Thyroid gland (tissue), 4 donors: ENCODE data around the gene PIP4K2A. TPM values are rescaled to one million over a fixed set of nuclear protein-coding genes. Genes with fewer than 3 reads are reported as not detected.
"Not testable (repeated sequence)": the region's sequence is repeated elsewhere in the genome, so short reads cannot be mapped to it uniquely, and the experiment has no call there.

Experiments
- DNase-seq, 2 donors: peaks; one replicate each; pipeline ENCODE4 v3.0.0-alpha.2; 2019
- H3K27ac ChIP-seq, 3 donors: fragments of 200-600 bp; sonication (generic); 1 replicate in 2 of 3; 2 replicates in 1 of 3; pipeline ENCODE4 v1.5.1; 2016 to 2019; ENCODE audit warnings: mild to moderate bottlenecking in 1 of 3, moderate library complexity in 1 of 3
- H3K27me3 ChIP-seq: fragments of 200-600 bp; sonication (generic); one replicate; pipeline ENCODE4 v1.5.1; 2019
- H3K36me3 ChIP-seq, 2 donors: fragments of 200-600 bp; sonication (generic); one replicate each; pipeline ENCODE4 v1.5.1; 2016 to 2019
- H3K4me1 ChIP-seq, 2 donors: fragments of 200-600 bp; sonication (generic); one replicate each; pipeline ENCODE4 v1.5.1; 2017 to 2019
- H3K4me3 ChIP-seq, 3 donors: fragments of 200-600 bp; sonication (generic); replicated peaks in 1 of 3; 1 replicate in 2 of 3; 2 replicates in 1 of 3; pipeline ENCODE4 v1.5.1; 2016; ENCODE audit warnings: mild to moderate bottlenecking in 1 of 3
- H3K9me3 ChIP-seq: fragments of 200-600 bp; sonication (generic); one replicate; pipeline ENCODE4 v1.5.1; 2017
- CTCF ChIP-seq, 6 experiments: fragments of 200-600 bp in 3 of 6; fragments of 450-650 bp in 3 of 6; sonication (generic) in 3 of 6; IDR thresholded peaks; one replicate each; pipeline ENCODE4 v1.5.1; 2016 to 2019; ENCODE audit warnings: antibody characterized with exemption in 6 of 6, mild to moderate bottlenecking in 2 of 6, inconsistent platforms in 1 of 6, moderate library complexity in 1 of 6
- POLR2A ChIP-seq, 2 donors: fragments of 450-650 bp; IDR thresholded peaks; one replicate each; pipeline ENCODE4 v1.6.1; 2017; ENCODE audit warnings: antibody characterized with exemption in 2 of 2, mild to moderate bottlenecking in 2 of 2, moderate library complexity in 1 of 2
- WGBS, 2 donors: methylation state at CpG; one replicate each; pipeline ENCODE4 v1.1.5; 2017; 5-methylcytosine and 5-hydroxymethylcytosine counted together
- intact Hi-C: fragments of 100-400 bp; cut with DNase I; formaldehyde crosslinking; loops from one replicate; pipeline ENCODE4 v1.15.1; 2023
- total RNA-seq, 4 donors: library from RNA; depleted of rRNA; stranded (reverse); fragments of >200 nt; gene quantifications; one replicate each; pipeline ENCODE4 v1.2.3, GENCODE V29; 2016

Gene PIP4K2A
- total RNA-seq, 4 donors from 2014 or later, result 16.5 to 23.2 (median 19.3) TPM

DNA sequence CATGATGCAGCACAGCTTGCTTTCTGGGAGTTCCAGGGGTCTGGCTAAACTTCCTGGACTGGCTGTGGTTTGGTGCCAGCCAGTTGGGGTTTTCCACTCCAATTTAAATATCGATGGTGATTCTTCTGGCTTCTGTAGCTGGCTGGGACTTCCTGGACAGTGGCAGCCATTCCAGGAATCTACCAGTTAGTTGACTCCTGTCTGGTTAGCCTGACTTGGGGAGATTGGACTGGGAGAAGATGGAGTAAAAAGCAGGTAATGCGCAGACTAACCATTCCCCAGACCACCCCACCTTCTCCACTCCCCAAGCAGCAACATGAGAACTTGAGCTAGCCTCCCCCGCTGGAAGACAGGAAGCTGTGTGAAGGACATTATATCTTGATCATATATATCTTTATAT is 6.3 kb upstream of the PIP4K2A start:
- WGBS, 2 donors, result 89 to 91% methylated on average over 3 of the region's 3 CpGs
- Histone ChIP-seq H3K4me3 (no peak overlapping the region), H3K27me3 (no peaks in the 10 kb centered on the region), H3K36me3 (no peaks in the 10 kb centered on the region), H3K9me3 (no peaks in the 10 kb centered on the region), H3K4me1 (no peaks in the 10 kb centered on the region), H3K27ac (no peak overlapping the region)
- DNase-seq, result no peak
- intact Hi-C loops, result loop anchor here (10.0 kb wide), 1 partner anchor 126 kb away; no protein-coding TSS in a partner anchor
- TF ChIP-seq CTCF (IDR thresholded peaks at IDR 0.05) (no peak), POLR2A (IDR thresholded peaks at IDR 0.05) (no peak)

GRCh38 chr10:22719406-22720042 is 5.1 kb upstream of the PIP4K2A start:
- WGBS, 2 donors, result 86 to 88% methylated on average over 3 of the region's 3 CpGs
- TF ChIP-seq POLR2A (IDR thresholded peaks at IDR 0.05) (no peak), CTCF (IDR thresholded peaks at IDR 0.05) (no peak)
- Histone ChIP-seq H3K4me1 (peaks cover 0 to 3% of the 10 kb centered on the region in 2 donors), H3K9me3 (no peaks in the 10 kb centered on the region), H3K36me3 (no peaks in the 10 kb centered on the region), H3K4me3 (no peak overlapping the region), H3K27ac (no peak overlapping the region), H3K27me3 (no peaks in the 10 kb centered on the region)
- intact Hi-C loops, result loop anchor here (10.0 kb wide), 1 partner anchor 125 kb away; no protein-coding TSS in a partner anchor
- DNase-seq, result no peak

GRCh38 chr10:22718659-22719058 is 4.3 kb upstream of the PIP4K2A start:
- WGBS, 2 donors, result 87 to 88% methylated on average over 3 of the region's 3 CpGs
- H3K4me3 ChIP-seq, H3K27me3 ChIP-seq, intact Hi-C loops, H3K27ac ChIP-seq, DNase-seq, H3K4me1 ChIP-seq, H3K36me3 ChIP-seq, H3K9me3 ChIP-seq: not testable (repeated sequence)

DNA sequence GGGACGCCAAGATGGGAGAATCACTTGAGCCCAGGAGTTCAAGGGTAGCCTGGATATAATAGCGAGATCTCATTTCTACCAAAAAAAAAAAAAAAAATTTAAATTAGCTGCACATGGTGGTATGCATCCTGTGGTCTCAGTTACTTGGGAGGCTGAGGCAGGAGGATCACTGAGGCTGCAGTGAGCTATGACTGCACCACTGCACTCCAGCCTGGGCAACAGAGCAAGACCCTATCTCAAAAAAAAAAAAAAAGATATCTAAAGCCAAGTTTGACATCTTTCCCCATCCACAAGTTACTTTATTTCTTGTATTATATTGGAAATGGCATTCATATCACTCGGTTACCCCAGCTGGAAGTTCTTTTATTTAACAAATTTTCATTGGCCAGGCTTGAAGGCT is 3.4 kb upstream of the PIP4K2A start:
- Histone ChIP-seq H3K36me3 (no peaks in the 10 kb centered on the region), H3K27me3 (no peaks in the 10 kb centered on the region), H3K27ac (no peak overlapping the region), H3K4me3 (no peak overlapping the region), H3K4me1 (peaks cover 5% of the 10 kb centered on the region in 2 donors), H3K9me3 (no peaks in the 10 kb centered on the region)
- 92 to 97% methylated on average over 3 of the region's 3 CpGs for WGBS, 2 donors
- no peak for DNase-seq
- intact Hi-C loops, result no loop called here
- no peak for TF ChIP-seq CTCF (IDR thresholded peaks at IDR 0.05)
- no peak for TF ChIP-seq POLR2A (IDR thresholded peaks at IDR 0.05)

DNA sequence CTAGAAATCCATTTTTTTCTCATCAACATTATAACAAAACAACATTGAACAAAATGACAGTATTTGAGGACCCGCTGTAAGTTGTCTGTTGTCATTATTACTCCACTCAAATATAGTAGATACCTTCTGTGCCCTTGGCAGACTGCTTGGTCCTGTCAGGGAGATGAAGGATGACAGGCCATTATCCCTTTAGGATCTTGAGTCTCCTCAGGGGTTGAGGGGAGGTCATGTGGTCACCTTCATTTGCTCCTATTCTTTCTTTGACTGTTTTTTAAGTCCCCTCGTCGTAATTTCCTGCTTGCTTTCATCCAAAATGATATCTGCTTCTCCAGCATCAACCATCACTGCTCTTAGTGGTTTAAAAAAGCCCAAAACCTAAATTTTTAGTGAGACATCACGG is 2.6 kb upstream of the PIP4K2A start:
- Histone ChIP-seq H3K4me1 (peaks cover 12 to 13% of the 10 kb centered on the region in 2 donors), H3K4me3 (no peak overlapping the region), H3K27ac (no peak overlapping the region), H3K27me3 (no peaks in the 10 kb centered on the region), H3K9me3 (no peaks in the 10 kb centered on the region), H3K36me3 (no peaks in the 10 kb centered on the region)
- intact Hi-C loops, result no loop called here
- 78 to 89% methylated on average over 4 of the region's 4 CpGs for whole genome bisulfite sequencing, 2 donors
- DNase-seq, result no peak
- TF ChIP-seq POLR2A (IDR thresholded peaks at IDR 0.05) (no peak), CTCF (IDR thresholded peaks at IDR 0.05) (no peak)
